ENCODE results near the gene TRIM28.
A peak's percentile ranks its signal among the peaks of the same experiment; 100 is the strongest.
"Not testable (repeated sequence)": the region's sequence is repeated elsewhere in the genome, so short reads cannot be mapped to it uniquely, and the experiment has no call there.

Gene TRIM28

GRCh38 chr19:58536852-58537798, 6.7 kb upstream of the TRIM28 start:
- H3K4me3 ChIP-seq (ENCODE audit: low read length) = no peak overlapping the region
- no peak for TF ChIP-seq CTCF (IDR thresholded peaks at IDR 0.05; ENCODE audit: insufficient read depth, low read depth, low read length, missing control alignments)
- no peak for DNase-seq (ENCODE audit: low read depth)

- no peak for TF ChIP-seq CTCF (IDR thresholded peaks at IDR 0.05; ENCODE audit: insufficient read depth, low read depth, low read length, missing control alignments)
- H3K4me3 ChIP-seq (ENCODE audit: low read length) = peak overlapping the region; percentile 23
- no peak for DNase-seq (ENCODE audit: low read depth)
These were observed 5.4 kb upstream of the TRIM28 start for GRCh38 chr19:58538257-58539168.

- not testable (repeated sequence) for H3K4me3 ChIP-seq (ENCODE audit: low read length); DNase-seq (ENCODE audit: low read depth)
These were observed 4.7 kb upstream of the TRIM28 start for GRCh38 chr19:58539169-58539559.

- not testable (repeated sequence) for DNase-seq (ENCODE audit: low read depth); H3K4me3 ChIP-seq (ENCODE audit: low read length)
These were observed 1.1 kb upstream of the TRIM28 start for GRCh38 chr19:58542641-58543372.

- TF ChIP-seq CTCF (IDR thresholded peaks at IDR 0.05; ENCODE audit: insufficient read depth, low read depth, low read length, missing control alignments) = no peak
- peak overlapping the region; percentile 80 for H3K4me3 ChIP-seq (ENCODE audit: low read length)
- peak; percentile 51 for DNase-seq (ENCODE audit: low read depth)
These were observed 874 bp downstream of the TRIM28 start for GRCh38 chr19:58544591-58545285.

- peak overlapping the region; percentile 80 for H3K4me3 ChIP-seq (ENCODE audit: low read length)
- DNase-seq (ENCODE audit: low read depth) = no peak
- TF ChIP-seq CTCF (IDR thresholded peaks at IDR 0.05; ENCODE audit: insufficient read depth, low read depth, low read length, missing control alignments) = no peak
These were observed 1.6 kb downstream of the TRIM28 start for GRCh38 chr19:58545286-58546018.

- TF ChIP-seq CTCF (IDR thresholded peaks at IDR 0.05; ENCODE audit: insufficient read depth, low read depth, low read length, missing control alignments) = no peak
- peak overlapping the region; percentile 80 for H3K4me3 ChIP-seq (ENCODE audit: low read length)
- no peak for DNase-seq (ENCODE audit: low read depth)
These were observed 2.2 kb downstream of the TRIM28 start for GRCh38 chr19:58546019-58546530.
